Measurements from ENCODE around the gene PLA2G3.

GRCh38 chr22:31122532-31123291 is 17.6 kb downstream of the PLA2G3 start, which contains the start of gene INPP5J:
- TF ChIP-seq CTCF (IDR thresholded peaks at IDR 0.05) (no peak), POLR2A (IDR thresholded peaks at IDR 0.05) (peak in 2 of 3 donors; percentile 59 to 65)
